ENCODE data around the gene PLCL1.

DNA sequence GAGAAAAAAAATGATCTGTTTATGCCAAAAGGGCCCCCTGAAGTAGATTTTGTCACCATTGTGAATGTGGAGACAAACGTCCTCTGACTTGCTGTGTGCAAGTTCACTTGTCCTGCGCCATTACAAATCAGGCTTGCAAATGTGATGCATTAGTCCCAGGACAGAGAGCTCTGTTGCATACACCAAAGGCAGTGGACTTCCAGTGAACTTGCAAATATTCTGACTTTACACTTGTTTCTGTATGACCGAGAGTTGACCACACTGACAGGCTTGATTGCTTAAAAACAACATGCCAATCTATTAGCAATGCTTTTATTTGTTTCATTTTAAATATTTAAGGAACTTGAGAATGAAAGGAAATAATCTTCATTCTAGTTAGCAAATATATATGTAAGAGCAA, 293.2 kb downstream of the PLCL1 start:
- TF ChIP-seq POLR2A (IDR thresholded peaks at IDR 0.05) = no peak
- TF ChIP-seq, protein P1, sequence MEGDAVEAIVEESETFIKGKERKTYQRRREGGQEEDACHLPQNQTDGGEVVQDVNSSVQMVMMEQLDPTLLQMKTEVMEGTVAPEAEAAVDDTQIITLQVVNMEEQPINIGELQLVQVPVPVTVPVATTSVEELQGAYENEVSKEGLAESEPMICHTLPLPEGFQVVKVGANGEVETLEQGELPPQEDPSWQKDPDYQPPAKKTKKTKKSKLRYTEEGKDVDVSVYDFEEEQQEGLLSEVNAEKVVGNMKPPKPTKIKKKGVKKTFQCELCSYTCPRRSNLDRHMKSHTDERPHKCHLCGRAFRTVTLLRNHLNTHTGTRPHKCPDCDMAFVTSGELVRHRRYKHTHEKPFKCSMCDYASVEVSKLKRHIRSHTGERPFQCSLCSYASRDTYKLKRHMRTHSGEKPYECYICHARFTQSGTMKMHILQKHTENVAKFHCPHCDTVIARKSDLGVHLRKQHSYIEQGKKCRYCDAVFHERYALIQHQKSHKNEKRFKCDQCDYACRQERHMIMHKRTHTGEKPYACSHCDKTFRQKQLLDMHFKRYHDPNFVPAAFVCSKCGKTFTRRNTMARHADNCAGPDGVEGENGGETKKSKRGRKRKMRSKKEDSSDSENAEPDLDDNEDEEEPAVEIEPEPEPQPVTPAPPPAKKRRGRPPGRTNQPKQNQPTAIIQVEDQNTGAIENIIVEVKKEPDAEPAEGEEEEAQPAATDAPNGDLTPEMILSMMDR (IDR thresholded peaks at IDR 0.05) = no peak
